ENCODE data around the gene BABAM1. TPM values are rescaled to one million over a fixed set of nuclear protein-coding genes. Genes with fewer than 3 reads are reported as not detected.
A peak's percentile ranks its signal among the peaks of the same experiment; 100 is the strongest.

The BABAM1 gene
- total RNA-seq, 1 donor from 2014 or later: 67.9 TPM

- intact Hi-C loops (cut with DNase I): no loop called here
- DNase-seq: peak; percentile 99
- ATAC-seq: peak; percentile 88
- Histone ChIP-seq H3K27ac (peak within 1 kb of the TSS; percentile 83), H3K36me3 (peaks cover 9% of the 10 kb centered on the region), H3K9me3 (no peaks in the 10 kb centered on the region), H3K27me3 (no peaks in the 10 kb centered on the region), H3K4me1 (peaks cover 37% of the 10 kb centered on the region), H3K4me3 (peak within 1 kb of the TSS; percentile 79)
- no peak for TF ChIP-seq CTCF (IDR thresholded peaks at IDR 0.05)
Measured at GRCh38 chr19:17309198-17309964, 42.1 kb downstream of the BABAM1 start, which contains the start of gene DDA1. Gene DDA1, plus strand, starts transcription at chr19:17309563. Its CDS starts 92 bp downstream, at chr19:17309655.

- peak overlapping the region; percentile 83 for H3K27ac ChIP-seq
- no peaks in the 10 kb centered on the region for H3K27me3 ChIP-seq
- DNase-seq: no peak
- intact Hi-C loops (cut with DNase I): no loop called here
- peaks cover 14% of the 10 kb centered on the region for H3K36me3 ChIP-seq
- no peaks in the 10 kb centered on the region for H3K9me3 ChIP-seq
- peaks cover 31% of the 10 kb centered on the region for H3K4me1 ChIP-seq
- peak overlapping the region; percentile 79 for H3K4me3 ChIP-seq
- no peak for TF ChIP-seq CTCF (IDR thresholded peaks at IDR 0.05)
- no peak for ATAC-seq
Measured at GRCh38 chr19:17309965-17310461, 42.8 kb downstream of the BABAM1 start.

GRCh38 chr19:17311455-17312188, 44.4 kb downstream of the BABAM1 start:
- H3K27ac ChIP-seq: no peak overlapping the region
- no peak for TF ChIP-seq CTCF (IDR thresholded peaks at IDR 0.05)
- H3K36me3 ChIP-seq: peaks cover 28% of the 10 kb centered on the region
- H3K4me3 ChIP-seq: no peak overlapping the region
- DNase-seq (no peak), ATAC-seq (peak; percentile 7)
- H3K9me3 ChIP-seq: no peaks in the 10 kb centered on the region
- H3K4me1 ChIP-seq: peaks cover 22% of the 10 kb centered on the region
- no peaks in the 10 kb centered on the region for H3K27me3 ChIP-seq
- intact Hi-C loops (cut with DNase I): no loop called here

- DNase-seq (no peak), ATAC-seq (no peak)
- Histone ChIP-seq H3K27me3 (no peaks in the 10 kb centered on the region), H3K27ac (no peak overlapping the region), H3K4me1 (peaks cover 19% of the 10 kb centered on the region), H3K9me3 (no peaks in the 10 kb centered on the region), H3K36me3 (peaks cover 32% of the 10 kb centered on the region), H3K4me3 (no peak overlapping the region)
- intact Hi-C loops (cut with DNase I): no loop called here
- TF ChIP-seq CTCF (IDR thresholded peaks at IDR 0.05): no peak
Measured at GRCh38 chr19:17312189-17313113, 45.2 kb downstream of the BABAM1 start.

GRCh38 chr19:17314007-17314593, 46.9 kb downstream of the BABAM1 start:
- Histone ChIP-seq H3K4me1 (peaks cover 19% of the 10 kb centered on the region), H3K9me3 (no peaks in the 10 kb centered on the region), H3K27me3 (no peaks in the 10 kb centered on the region), H3K4me3 (no peak overlapping the region), H3K27ac (no peak overlapping the region), H3K36me3 (peaks cover 33% of the 10 kb centered on the region)
- intact Hi-C loops (cut with DNase I): no loop called here
- DNase-seq (no peak), ATAC-seq (no peak)
- no peak for TF ChIP-seq CTCF (IDR thresholded peaks at IDR 0.05)

All from upper lobe of right lung (tissue), 1 donor.